K562 (cell line): ENCODE measurements around the gene RBM5. TPM values are rescaled to one million over a fixed set of nuclear protein-coding genes. Genes with fewer than 3 reads are reported as not detected.

Experiments
- ARHGAP35 ChIP-seq: fragments of 450-650 bp; IDR thresholded peaks from 2 replicates; pipeline ENCODE4 v1.6.1; 2018; ENCODE audit not compliant: partially characterized antibody
- ARID2 ChIP-seq: fragments of 450-650 bp; IDR thresholded peaks from 2 replicates; pipeline ENCODE4 v1.6.1; 2017; ENCODE audit warnings: antibody characterized with exemption, mild to moderate bottlenecking
- ARID4B ChIP-seq: sonication (generic); formaldehyde crosslinking; IDR thresholded peaks from 2 replicates; pipeline ENCODE4 v1.8.0; 2022; ENCODE audit warnings: mild to moderate bottlenecking, missing genetic modification reagents
- BHLHE40 ChIP-seq: IDR thresholded peaks from 2 replicates; pipeline ENCODE4 v1.6.1; 2011; ENCODE audit warnings: low read length, improper control_type of control experiment
- BRF2 ChIP-seq: IDR thresholded peaks from 3 replicates; pipeline ENCODE4 v1.6.1; 2011; ENCODE audit warnings: borderline replicate concordance, mild to moderate bottlenecking; ENCODE audit not compliant: insufficient read length, insufficient read depth
- CAMTA2 ChIP-seq: fragments of 250-450 bp; sonication (Bioruptor Pico); conservative IDR thresholded peaks from 2 replicates; pipeline ENCODE4 v1.5.1; 2022
- ETV6 ChIP-seq, 3 experiments: fragments of 150-350 bp in 1 of 3; sonication (generic) in 1 of 3; formaldehyde crosslinking in 1 of 3; IDR thresholded peaks; 2 replicates each; pipeline versions ENCODE4 v1.6.1 to v1.8.0; 2014 to 2022; ENCODE audit warnings: borderline replicate concordance in 2 of 3, low read depth in 2 of 3, antibody characterized with exemption in 1 of 3, low read length in 1 of 3, mild to moderate bottlenecking in 1 of 3, missing genetic modification reagents in 1 of 3
- EZH2 ChIP-seq: IDR thresholded peaks from 2 replicates; pipeline ENCODE4 v1.6.1; 2012; ENCODE audit warnings: low read depth, mild to moderate bottlenecking, inconsistent platforms, low read length, borderline replicate concordance
- MTA3 ChIP-seq: fragments of 450-650 bp; formaldehyde crosslinking; IDR thresholded peaks from 2 replicates; pipeline ENCODE4 v1.6.1; 2017; ENCODE audit warnings: mild to moderate bottlenecking, borderline replicate concordance
- POLR2AphosphoS2 ChIP-seq: IDR thresholded peaks from 2 replicates; pipeline ENCODE4 v1.6.1; 2012; ENCODE audit warnings: low read length, improper control_type of control experiment
- TFAP4 ChIP-seq: sonication (generic); formaldehyde crosslinking; IDR thresholded peaks from 2 replicates; pipeline ENCODE4 v1.8.0; 2022; ENCODE audit warnings: missing genetic modification reagents, mild to moderate bottlenecking, moderate library complexity, borderline replicate concordance
- ZFP36 ChIP-seq: fragments of 150-350 bp; IDR thresholded peaks from 2 replicates; pipeline ENCODE4 v1.6.1; 2018; ENCODE audit warnings: low read length, low read depth; ENCODE audit not compliant: partially characterized antibody
- ZNF146 ChIP-seq: IDR thresholded peaks from one replicate; pipeline ENCODE4 v1.6.1; 2018; ENCODE audit warnings: missing compliant biosample characterization; ENCODE audit not compliant: unreplicated experiment
- ZNF277 ChIP-seq: fragments of 250-450 bp; sonication (Bioruptor Pico); IDR thresholded peaks from 2 replicates; pipeline ENCODE4 v1.8.0; 2022; ENCODE audit warnings: inconsistent platforms, mild to moderate bottlenecking, moderate library complexity, borderline replicate concordance
- ZNF316 ChIP-seq: fragments of 450-650 bp; IDR thresholded peaks from 2 replicates; pipeline ENCODE4 v1.6.1; 2016
- ZNF696 ChIP-seq: fragments of 250-450 bp; sonication (Bioruptor Pico); conservative IDR thresholded peaks from 2 replicates; pipeline ENCODE4 v1.4.0; 2020; ENCODE audit warnings: mild to moderate bottlenecking, moderate library complexity
- ZNF707 ChIP-seq: fragments of 250-450 bp; sonication (Bioruptor Pico); conservative IDR thresholded peaks from 2 replicates; pipeline ENCODE4 v1.8.0; 2022; ENCODE audit warnings: inconsistent platforms, mild to moderate bottlenecking, moderate library complexity
- polyA plus RNA-seq, 8 experiments: library from polyadenylated mRNA; depleted of rRNA in 4 of 8; stranded (reverse) in 5 of 8; unstranded in 3 of 8; fragments of >200 nt; fragmentation: Nextera tagmentation in 2 of 8; fragmentation: Illumina TruSeq in 1 of 8; extraction: Ambion mirVana in 2 of 8; extraction: Trizol in 1 of 8; gene quantifications; 2 replicates each; pipeline versions ENCODE4 v1.2.1 to v1.2.3, GENCODE V29; 2011 to 2014; ENCODE audit warnings: inconsistent platforms in 1 of 8, missing spikeins in 1 of 8
- total RNA-seq, 7 experiments: library from RNA; depleted of rRNA in 6 of 7; stranded (reverse); fragments of >200 nt in 6 of 7; fragmentation: Illumina TruSeq in 2 of 7; extraction: Trizol in 2 of 7; gene quantifications; 2 replicates each; pipeline versions ENCODE4 v1.2.1 to v1.2.3, GENCODE V29; 2011 to 2021; ENCODE audit warnings: low replicate concordance in 1 of 7

The RBM5 gene
- total and polyA plus RNA-seq, 9 of the 15 experiments (the other 6 are each of a cell fraction or from before 2014, with no cell fraction given): 24.5 to 153 (median 81.6) TPM

GRCh38 chr3:50121072-50122032, 32.6 kb downstream of the RBM5 start (continued):
- 0 out of 2 replicates have a peak, but pooled peaks have one; percentile 30 for TF ChIP-seq ARID4B (CRISPR knock-in tag)
- peak; percentile 56; the same call in 1 of the 2 replicates for TF ChIP-seq POLR2AphosphoS2
- no peak for TF ChIP-seq ZFP36
- no peak for TF ChIP-seq EZH2
- no peak for TF ChIP-seq CAMTA2 (CRISPR knock-in tag)
- no peak for TF ChIP-seq ZNF316
- no peak for TF ChIP-seq ZNF277 (CRISPR knock-in tag)
- no peak for TF ChIP-seq ARHGAP35
- TF ChIP-seq ETV6 (IDR thresholded peaks at IDR 0.05; ENCODE audit: borderline replicate concordance in 1 of 2, low read depth in 2 of 2, low read length in 1 of 2): no peak
- no peak for TF ChIP-seq ETV6 (CRISPR knock-in tag; IDR thresholded peaks at IDR 0.05; ENCODE audit: borderline replicate concordance)
- 0 out of 2 replicates have a peak, but pooled peaks have one; percentile 31 for TF ChIP-seq TFAP4 (CRISPR knock-in tag)
- TF ChIP-seq BRF2: no peak
- TF ChIP-seq BHLHE40: no peak
- TF ChIP-seq MTA3: no peak
- TF ChIP-seq ZNF707 (CRISPR knock-in tag): no peak
- TF ChIP-seq ZNF696 (CRISPR knock-in tag): no peak
- TF ChIP-seq ZNF146: no peak
- peak; percentile 36; the same call in 1 of the 2 replicates for TF ChIP-seq ARID2
